GM12872 (cell line): ENCODE data around the gene AKR1C4.

Source experiments
- CTCF ChIP-seq: IDR thresholded peaks from 3 replicates; pipeline ENCODE4 v1.5.1; 2011; ENCODE audit warnings: low read depth, mild to moderate bottlenecking, low read length, moderate library complexity; ENCODE audit not compliant: insufficient read depth

Gene AKR1C4

GRCh38 chr10:5265139-5265538, 68.5 kb downstream of the AKR1C4 start:
- no peak for TF ChIP-seq CTCF

- no peak for TF ChIP-seq CTCF
Measured at GRCh38 chr10:5266351-5266750, 69.7 kb downstream of the AKR1C4 start.

GRCh38 chr10:5266804-5267203, 70.2 kb downstream of the AKR1C4 start:
- TF ChIP-seq CTCF, result no peak

GRCh38 chr10:5268234-5268633, 71.6 kb downstream of the AKR1C4 start:
- no peak for TF ChIP-seq CTCF
